Measurements from ENCODE around the gene FRRS1. TPM values are rescaled to one million over a fixed set of nuclear protein-coding genes. Genes with fewer than 3 reads are reported as not detected.
A peak's percentile ranks its signal among the peaks of the same experiment; 100 is the strongest.

FRRS1 gene
- total RNA-seq, 4 donors from 2014 or later: 23.1 to 40.7 (median 27.8) TPM

GRCh38 chr1:99768104-99768503 is 1.7 kb upstream of the FRRS1 start:
- Histone ChIP-seq H3K4me3 (no peak overlapping the region), H3K9me3 (no peaks in the 10 kb centered on the region), H3K36me3 (no peaks in the 10 kb centered on the region), H3K4me1 (peaks cover 2 to 55% (median 18%) of the 10 kb centered on the region in 3 donors), H3K27me3 (no peaks in the 10 kb centered on the region), H3K27ac (peak overlapping the region in 2 of 4 donors; percentile 90 to 91)
- DNase-seq: no peak
- intact Hi-C loops (cut with DNase I): no loop called here
- 57 to 65% methylated on average over 3 of the region's 3 CpGs for WGBS, 2 donors
- TF ChIP-seq CTCF (IDR thresholded peaks at IDR 0.05): no peak
- no peak for TF ChIP-seq POLR2A (IDR thresholded peaks at IDR 0.05)

GRCh38 chr1:99764909-99765308 is 1.5 kb downstream of the FRRS1 start:
- Histone ChIP-seq H3K4me3 (peak overlapping the region; percentile 42 to 73 (median 54)), H3K4me1 (peaks cover 6 to 78% (median 28%) of the 10 kb centered on the region in 3 donors), H3K27me3 (no peaks in the 10 kb centered on the region), H3K9me3 (no peaks in the 10 kb centered on the region), H3K36me3 (no peaks in the 10 kb centered on the region), H3K27ac (peak overlapping the region; percentile 42 to 91 (median 89))
- WGBS, 2 donors: 69 to 70% methylated on average over 1 of the region's 1 CpG
- DNase-seq: no peak
- no peak for TF ChIP-seq CTCF (IDR thresholded peaks at IDR 0.05)
- TF ChIP-seq POLR2A (IDR thresholded peaks at IDR 0.05): no peak
- intact Hi-C loops (cut with DNase I): no loop called here

- peak overlapping the region in 3 of 4 donors; percentile 88 to 91 (median 90) for H3K27ac ChIP-seq
- no peaks in the 10 kb centered on the region for H3K27me3 ChIP-seq
- H3K4me3 ChIP-seq: peak overlapping the region; percentile 42 to 73 (median 54)
- 57 to 61% methylated on average over 2 of the region's 2 CpGs for WGBS, 2 donors
- TF ChIP-seq POLR2A (IDR thresholded peaks at IDR 0.05) (no peak), CTCF (IDR thresholded peaks at IDR 0.05) (no peak)
- DNase-seq: no peak
- H3K36me3 ChIP-seq: no peaks in the 10 kb centered on the region
- peaks cover 6 to 82% (median 31%) of the 10 kb centered on the region in 3 donors for H3K4me1 ChIP-seq
- intact Hi-C loops (cut with DNase I): no loop called here
- no peaks in the 10 kb centered on the region for H3K9me3 ChIP-seq
These were observed 2.0 kb downstream of the FRRS1 start for GRCh38 chr1:99764439-99764838.

- Histone ChIP-seq H3K36me3 (no peaks in the 10 kb centered on the region), H3K27ac (peak overlapping the region in 3 of 4 donors; percentile 88 to 91 (median 90)), H3K4me3 (peak overlapping the region in 3 of 4 donors; percentile 52 to 73 (median 56)), H3K9me3 (no peaks in the 10 kb centered on the region), H3K4me1 (peaks cover 6 to 87% (median 36%) of the 10 kb centered on the region in 3 donors), H3K27me3 (no peaks in the 10 kb centered on the region)
- 37 to 39% methylated on average over 2 of the region's 2 CpGs for WGBS, 2 donors
- DNase-seq: no peak
- intact Hi-C loops (cut with DNase I): no loop called here
- TF ChIP-seq CTCF (IDR thresholded peaks at IDR 0.05) (no peak), POLR2A (IDR thresholded peaks at IDR 0.05) (no peak)
These were observed 2.5 kb downstream of the FRRS1 start for GRCh38 chr1:99763956-99764355.

- 71 to 87% methylated on average over 1 of the region's 1 CpG for WGBS, 2 donors
- no peak for DNase-seq
- no peaks in the 10 kb centered on the region for H3K9me3 ChIP-seq
- H3K27me3 ChIP-seq: no peaks in the 10 kb centered on the region
- peak overlapping the region in 1 of 4 donors; percentile 18 for H3K27ac ChIP-seq
- TF ChIP-seq CTCF (IDR thresholded peaks at IDR 0.05) (no peak), POLR2A (IDR thresholded peaks at IDR 0.05) (no peak)
- H3K36me3 ChIP-seq: no peaks in the 10 kb centered on the region
- peaks cover 6 to 88% (median 35%) of the 10 kb centered on the region in 3 donors for H3K4me1 ChIP-seq
- intact Hi-C loops (cut with DNase I): no loop called here
- H3K4me3 ChIP-seq: no peak overlapping the region
These were observed 4.7 kb downstream of the FRRS1 start for GRCh38 chr1:99761774-99762173.

All from esophagus squamous epithelium (tissue), 5 donors.